GM12872 (cell line): ENCODE measurements around the gene TRIM62.

Experiments used
- TF ChIP-seq, protein P1 (sequence below): IDR thresholded peaks from 3 replicates; pipeline ENCODE4 v1.5.1; 2011; ENCODE audit warnings: low read depth, mild to moderate bottlenecking, low read length, moderate library complexity; ENCODE audit not compliant: insufficient read depth

The TRIM62 gene

DNA sequence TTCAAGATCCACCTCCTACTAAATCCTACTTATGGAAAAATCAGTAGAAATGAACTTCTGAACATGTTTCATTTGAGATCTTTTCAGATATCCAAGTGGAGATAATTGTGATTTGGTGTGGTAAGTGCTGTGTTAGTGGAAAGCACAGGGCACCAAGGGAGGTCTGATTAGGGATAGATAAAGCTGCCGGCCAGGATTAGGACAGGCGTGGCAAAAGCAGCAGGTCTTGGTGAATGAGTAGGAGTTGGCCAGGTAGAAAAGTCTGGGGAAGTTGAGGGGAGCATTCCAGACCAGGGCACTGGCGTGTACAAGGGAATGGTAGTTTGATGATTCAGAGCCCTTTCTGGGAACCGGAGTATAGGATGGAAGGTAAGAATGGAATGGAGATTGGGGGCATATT, 53.1 kb downstream of the TRIM62 start:
- TF ChIP-seq, protein P1, sequence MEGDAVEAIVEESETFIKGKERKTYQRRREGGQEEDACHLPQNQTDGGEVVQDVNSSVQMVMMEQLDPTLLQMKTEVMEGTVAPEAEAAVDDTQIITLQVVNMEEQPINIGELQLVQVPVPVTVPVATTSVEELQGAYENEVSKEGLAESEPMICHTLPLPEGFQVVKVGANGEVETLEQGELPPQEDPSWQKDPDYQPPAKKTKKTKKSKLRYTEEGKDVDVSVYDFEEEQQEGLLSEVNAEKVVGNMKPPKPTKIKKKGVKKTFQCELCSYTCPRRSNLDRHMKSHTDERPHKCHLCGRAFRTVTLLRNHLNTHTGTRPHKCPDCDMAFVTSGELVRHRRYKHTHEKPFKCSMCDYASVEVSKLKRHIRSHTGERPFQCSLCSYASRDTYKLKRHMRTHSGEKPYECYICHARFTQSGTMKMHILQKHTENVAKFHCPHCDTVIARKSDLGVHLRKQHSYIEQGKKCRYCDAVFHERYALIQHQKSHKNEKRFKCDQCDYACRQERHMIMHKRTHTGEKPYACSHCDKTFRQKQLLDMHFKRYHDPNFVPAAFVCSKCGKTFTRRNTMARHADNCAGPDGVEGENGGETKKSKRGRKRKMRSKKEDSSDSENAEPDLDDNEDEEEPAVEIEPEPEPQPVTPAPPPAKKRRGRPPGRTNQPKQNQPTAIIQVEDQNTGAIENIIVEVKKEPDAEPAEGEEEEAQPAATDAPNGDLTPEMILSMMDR: no peak

DNA sequence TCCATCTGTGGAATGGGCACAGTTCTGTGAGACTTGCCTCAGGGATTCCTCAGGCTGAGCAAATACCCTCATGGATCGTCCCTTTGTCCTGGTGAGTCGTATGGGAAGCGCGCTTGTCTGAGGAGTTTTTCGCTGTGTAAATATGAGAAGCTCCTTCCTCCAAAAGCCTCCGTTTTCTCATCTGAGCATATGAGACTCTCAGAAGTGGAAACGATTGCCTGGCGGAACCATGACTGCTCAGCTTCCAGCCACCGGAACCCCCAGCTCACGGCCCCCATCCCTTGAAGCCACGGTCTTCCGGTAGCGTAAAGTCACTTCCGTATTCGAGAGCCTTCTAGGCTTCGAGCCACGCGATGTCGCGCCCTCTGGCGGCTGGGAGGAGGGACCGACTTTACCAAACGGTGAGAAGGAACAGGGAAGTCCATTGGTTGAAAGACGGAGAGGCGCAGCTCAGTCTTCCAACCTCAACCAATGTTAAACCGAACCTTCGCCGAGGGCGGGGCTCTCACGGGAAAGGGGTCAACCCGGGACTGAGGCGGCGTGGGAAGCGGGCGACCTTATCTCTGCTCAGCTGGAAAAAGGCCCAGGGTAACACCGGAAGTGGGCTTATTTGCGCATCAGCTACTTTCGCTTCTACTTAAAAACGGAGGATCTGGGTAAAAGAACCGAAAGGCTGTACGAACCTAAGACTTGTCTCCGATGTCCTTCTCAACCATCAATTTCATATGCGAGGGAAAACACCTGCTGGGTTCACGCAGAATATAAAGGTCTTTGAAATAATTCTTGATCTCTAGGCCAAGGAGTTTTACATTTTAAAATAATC, 54.6 kb downstream of the TRIM62 start:
- TF ChIP-seq, protein P1: peak; percentile 95

DNA sequence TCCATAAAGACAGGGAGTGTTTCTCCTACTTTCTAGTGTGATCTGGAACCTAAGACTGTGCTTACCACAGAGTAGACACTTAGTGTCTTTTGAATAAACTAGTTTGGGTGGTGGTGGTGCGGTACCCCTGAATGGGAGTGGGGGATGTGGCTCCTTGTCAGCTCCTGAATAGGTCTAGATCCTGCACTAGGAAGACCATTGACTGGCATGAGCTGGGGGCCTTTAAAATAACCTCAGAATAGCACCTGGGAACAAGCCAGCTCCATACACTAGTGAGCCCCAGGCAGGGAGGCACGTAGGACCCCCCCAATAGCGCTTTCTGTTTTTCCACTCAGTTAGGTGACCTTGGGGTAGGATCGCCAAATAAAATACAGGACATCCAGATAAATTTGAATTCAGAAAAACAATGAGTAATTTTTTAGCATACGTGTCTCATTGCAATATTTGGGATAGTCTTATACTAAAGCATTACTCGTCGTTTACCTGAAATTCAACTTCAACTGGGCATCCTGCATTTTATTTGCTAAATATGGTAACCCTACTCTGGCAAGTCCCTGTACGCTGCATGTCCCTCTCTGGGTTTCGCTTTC, 55.3 kb downstream of the TRIM62 start:
- TF ChIP-seq, protein P1: no peak

DNA sequence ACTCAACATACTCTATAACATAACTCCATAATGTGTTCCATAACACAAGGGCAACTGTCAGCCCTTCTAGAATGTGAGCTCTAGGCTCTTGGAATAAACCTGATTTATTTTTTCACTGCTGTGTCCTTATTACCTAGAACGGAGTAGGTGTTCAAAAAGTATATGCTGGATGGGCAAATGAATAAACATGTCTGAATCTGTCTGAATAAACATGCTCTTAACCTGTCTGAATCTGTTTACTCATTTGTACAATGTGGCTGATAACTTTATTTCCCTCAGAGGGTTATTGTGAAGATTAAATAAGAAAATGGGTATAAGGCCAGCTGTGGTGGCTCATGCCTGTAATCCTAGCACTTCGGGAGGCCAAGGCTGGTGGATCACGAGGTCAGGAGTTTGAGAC, 58.6 kb downstream of the TRIM62 start:
- TF ChIP-seq, protein P1: no peak

DNA sequence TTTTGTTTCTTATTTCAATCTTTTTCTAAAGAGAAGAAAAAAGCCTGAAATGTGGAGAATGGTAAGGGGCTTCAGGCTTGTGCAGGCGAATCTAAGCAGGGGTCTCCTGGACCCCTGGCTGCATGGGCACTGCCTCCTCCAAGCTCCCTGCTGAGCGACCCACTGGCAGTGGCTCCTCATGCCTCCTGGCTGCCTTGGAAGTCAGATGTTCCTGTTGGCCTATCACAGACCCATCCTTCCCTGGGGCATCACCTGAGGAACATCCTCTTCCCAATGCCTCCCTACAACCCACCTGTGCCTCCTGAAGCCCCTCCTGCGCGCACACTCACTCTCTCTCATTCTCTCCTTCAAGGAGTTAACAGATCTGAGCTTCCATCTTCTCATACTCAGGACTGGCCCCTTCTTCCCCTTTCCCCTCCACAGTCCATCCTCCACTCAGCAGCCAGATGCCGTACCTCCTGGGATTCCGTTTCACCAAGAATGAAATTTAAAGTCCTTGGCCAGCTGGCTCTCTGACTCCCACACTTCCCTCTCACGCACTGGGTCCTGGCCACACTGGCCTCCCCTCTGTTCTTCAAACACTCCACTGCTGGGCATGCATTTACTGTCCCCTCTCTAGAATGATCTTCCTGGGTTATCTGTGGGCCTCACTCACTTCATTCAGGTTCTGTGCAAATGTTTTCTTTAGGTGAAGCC, 59.2 kb downstream of the TRIM62 start:
- TF ChIP-seq, protein P1: no peak

DNA sequence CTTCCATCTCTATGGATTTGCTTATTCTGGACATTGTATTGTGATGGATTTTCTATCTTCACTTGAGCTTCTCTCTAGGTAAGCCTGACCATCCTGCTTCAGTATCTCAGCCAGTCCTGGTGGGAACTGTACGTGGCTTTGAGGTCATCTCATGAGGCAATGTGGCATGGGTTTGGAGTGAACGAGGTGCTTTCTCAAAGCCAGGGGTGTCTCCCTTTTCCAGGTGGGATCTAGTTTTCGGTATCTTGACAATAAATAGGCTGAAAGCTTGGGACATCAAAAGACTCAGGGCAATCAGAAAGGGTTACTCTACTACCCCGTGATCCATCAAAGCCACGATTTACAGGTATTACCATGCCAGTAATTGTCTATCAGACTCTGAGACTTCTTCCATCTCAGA, 60.1 kb downstream of the TRIM62 start:
- TF ChIP-seq, protein P1: no peak
